HG02852 (cell line): ENCODE data around the gene TEX264.
"Not testable (repeated sequence)": the region's sequence is repeated elsewhere in the genome, so short reads cannot be mapped to it uniquely, and the experiment has no call there.

ENCODE experiments used
- ATAC-seq: cut with Tn5 transposase; IDR thresholded peaks from one replicate; pipeline ENCODE4 v1.9.1; 2021; ENCODE audit warnings: mild to moderate bottlenecking, moderate library complexity; ENCODE audit not compliant: unreplicated experiment

TEX264 gene

DNA sequence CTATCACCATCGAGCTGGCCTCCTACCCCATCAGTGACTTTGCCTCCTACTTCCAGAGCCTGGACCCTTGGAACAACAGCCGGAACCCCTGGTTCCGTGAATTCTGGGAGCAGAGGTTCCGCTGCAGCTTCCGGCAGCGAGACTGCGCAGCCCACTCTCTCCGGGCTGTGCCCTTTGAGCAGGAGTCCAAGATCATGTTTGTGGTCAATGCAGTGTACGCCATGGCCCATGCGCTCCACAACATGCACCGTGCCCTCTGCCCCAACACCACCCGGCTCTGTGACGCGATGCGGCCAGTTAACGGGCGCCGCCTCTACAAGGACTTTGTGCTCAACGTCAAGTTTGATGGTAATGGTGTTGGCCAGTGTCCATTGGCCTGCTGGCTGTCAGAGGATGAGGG is 41.9 kb downstream of the TEX264 start:
- no peak for ATAC-seq

DNA sequence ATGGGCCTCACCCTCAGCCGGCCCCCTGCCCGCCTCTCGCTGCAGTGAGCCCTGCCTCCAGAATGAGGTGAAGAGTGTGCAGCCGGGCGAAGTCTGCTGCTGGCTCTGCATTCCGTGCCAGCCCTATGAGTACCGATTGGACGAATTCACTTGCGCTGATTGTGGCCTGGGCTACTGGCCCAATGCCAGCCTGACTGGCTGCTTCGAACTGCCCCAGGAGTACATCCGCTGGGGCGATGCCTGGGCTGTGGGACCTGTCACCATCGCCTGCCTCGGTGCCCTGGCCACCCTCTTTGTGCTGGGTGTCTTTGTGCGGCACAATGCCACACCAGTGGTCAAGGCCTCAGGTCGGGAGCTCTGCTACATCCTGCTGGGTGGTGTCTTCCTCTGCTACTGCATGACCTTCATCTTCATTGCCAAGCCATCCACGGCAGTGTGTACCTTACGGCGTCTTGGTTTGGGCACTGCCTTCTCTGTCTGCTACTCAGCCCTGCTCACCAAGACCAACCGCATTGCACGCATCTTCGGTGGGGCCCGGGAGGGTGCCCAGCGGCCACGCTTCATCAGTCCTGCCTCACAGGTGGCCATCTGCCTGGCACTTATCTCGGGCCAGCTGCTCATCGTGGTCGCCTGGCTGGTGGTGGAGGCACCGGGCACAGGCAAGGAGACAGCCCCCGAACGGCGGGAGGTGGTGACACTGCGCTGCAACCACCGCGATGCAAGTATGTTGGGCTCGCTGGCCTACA is 44.4 kb downstream of the TEX264 start:
- no peak for ATAC-seq

DNA sequence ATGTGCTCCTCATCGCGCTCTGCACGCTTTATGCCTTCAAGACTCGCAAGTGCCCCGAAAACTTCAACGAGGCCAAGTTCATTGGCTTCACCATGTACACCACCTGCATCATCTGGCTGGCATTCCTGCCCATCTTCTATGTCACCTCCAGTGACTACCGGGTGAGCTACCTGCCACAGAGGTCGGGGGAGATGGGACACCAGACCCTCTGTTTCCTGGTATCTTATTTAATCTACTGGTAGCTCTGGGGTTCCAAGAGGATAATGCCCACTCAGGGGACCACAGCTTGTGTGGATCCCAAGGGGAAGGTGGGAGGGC is 44.9 kb downstream of the TEX264 start:
- no peak for ATAC-seq

DNA sequence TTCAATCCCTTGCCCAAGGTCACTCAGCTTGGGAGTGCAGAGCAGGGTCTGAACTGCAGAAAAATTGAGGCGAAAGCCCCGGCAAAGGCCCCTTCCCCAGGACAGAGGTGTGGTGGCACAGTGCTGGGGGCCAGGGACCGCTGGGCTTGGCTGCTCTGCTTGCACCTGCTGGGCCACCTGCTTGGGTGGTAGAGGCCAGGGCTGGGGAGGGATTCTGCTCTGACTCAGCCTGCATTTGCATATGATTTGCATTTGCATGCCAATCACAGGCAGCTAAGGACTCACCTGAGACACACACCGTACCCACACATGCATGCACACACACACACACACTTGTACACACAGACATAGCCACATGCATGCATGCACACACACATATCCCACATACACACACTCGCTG is 45.8 kb downstream of the TEX264 start:
- no peak for ATAC-seq

DNA sequence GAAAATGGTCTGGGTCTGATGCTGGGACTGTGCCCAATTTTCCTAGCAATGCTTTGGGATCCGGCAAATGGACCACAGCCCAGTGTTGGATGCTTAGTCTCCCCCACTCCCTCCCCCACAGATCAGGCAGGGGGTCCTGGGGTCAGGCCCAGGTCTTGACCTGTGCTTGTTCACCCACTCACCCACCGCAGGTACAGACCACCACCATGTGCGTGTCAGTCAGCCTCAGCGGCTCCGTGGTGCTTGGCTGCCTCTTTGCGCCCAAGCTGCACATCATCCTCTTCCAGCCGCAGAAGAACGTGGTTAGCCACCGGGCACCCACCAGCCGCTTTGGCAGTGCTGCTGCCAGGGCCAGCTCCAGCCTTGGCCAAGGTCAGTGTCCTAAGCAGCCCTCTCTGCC is 46.4 kb downstream of the TEX264 start:
- no peak for ATAC-seq

DNA sequence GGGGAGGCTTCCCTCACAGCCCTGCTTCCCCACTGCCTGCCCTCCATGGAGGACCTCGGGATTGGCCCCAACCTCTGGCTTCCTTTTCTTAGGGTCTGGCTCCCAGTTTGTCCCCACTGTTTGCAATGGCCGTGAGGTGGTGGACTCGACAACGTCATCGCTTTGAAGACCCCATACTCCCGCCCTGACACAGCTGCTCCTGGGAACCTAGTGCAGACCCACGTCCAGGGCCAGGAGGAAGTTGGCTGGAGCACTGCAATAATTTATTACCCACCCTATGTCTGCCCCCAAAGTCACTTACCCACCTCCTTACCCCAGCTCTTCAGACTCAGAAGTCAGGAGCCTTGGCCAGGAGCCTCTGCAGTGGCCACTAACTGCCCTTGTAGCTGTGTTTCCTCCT is 46.9 kb downstream of the TEX264 start:
- ATAC-seq = no peak

DNA sequence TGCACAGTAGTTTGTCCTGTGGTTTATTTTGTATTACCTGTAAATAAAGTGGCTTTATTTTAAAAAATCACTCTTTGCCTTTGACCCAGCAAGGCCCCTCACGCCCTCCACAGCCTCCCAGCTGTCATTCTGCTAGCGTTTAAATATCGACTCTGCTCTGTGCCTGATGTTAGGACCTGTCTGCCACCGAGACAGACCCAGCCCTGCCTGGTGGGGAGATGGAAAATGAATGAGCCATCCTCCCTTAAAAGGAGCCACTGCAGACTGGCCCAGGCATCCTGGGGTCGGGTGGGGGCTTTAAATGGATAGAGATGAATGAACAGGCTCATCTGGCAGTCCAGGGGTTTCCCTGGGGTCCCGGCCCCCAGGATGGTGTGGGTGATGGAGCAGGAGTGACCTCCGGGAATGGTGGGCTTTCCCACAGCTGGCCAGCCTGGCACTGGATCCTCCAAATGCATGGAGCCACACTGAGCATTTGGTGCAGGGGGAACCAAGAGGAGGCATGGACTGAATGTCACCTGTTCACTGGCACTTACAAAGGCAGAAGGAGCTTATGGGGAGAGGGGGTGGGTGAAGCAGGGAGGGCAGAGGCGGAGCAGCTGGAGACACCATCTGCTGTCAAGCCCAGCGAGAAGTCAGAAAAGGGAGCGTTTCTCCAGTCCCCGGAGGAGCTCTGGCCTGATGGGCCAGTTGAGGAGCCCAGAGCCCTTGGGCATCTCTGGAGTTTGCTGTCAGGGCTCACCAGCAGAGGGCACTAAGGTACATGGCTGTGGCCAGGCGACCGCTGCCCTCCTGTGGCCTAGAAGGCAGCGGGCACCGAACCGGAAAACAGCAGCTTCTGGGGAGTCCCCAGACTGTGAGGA is 47.7 kb downstream of the TEX264 start:
- ATAC-seq = no peak

DNA sequence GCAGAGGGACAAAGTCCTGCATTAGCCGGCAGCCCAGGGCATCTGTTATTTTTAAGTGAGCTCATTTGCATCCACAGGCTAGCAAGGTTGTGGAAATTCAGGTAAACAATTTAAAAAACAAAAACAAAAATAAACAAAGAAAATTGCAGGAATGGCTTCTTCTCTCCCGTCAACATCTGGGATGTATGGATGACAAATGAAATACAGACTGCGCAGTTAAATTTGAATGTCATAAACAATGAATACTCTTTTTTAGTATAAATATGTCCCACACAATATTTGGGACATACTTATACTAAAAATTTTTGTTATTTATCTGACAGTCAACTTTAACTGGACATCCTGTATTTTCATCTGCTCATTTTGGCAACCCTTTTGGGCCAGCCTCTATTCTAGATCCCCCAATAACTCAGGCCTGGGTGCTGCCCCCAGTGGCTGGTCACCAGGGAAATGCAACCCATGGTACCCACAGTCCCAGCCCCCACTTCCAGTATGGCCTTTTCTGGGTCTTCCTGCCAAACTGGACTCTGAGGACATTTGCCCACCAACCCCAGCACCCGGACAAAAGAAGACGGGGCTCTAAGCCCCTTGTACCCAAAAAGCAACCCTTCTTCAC is 48.5 kb downstream of the TEX264 start:
- no peak for ATAC-seq

DNA sequence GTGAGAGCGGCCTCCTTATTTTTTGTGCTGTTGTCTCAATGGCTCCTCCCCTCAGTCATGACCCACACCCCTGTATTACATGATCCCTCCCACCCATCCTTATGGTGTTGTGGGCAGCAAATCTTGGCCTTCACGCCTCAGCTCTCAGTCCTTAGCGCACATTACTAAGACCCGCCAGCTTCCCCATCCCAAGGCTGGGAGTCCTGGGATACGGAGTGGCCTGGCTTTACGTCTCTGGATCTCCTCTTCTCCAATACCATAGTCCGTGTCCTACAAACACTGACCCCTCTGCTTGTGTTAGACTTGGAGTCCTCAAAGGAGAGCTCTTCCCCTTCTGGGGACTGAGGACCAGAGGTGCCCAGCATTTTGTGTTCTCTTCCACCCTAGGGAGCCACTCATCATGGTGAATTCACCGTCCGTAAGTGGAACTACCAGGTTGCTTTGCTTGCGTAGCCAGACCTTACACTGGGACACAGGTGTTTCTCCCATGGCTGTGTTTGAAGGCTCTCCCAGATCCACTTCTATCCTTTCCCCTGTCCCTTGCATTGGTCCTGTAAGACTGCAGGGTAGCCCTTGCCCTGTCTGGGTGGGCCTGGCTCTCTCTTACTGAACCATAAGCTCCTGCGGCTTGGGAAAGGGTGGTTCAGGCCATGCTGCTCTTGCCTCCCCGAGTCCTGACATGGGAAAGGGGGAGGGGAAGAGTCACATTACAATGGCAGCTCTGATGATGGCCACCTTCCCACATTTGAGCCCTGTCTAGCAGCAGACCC is 49.4 kb downstream of the TEX264 start:
- ATAC-seq = no peak

DNA sequence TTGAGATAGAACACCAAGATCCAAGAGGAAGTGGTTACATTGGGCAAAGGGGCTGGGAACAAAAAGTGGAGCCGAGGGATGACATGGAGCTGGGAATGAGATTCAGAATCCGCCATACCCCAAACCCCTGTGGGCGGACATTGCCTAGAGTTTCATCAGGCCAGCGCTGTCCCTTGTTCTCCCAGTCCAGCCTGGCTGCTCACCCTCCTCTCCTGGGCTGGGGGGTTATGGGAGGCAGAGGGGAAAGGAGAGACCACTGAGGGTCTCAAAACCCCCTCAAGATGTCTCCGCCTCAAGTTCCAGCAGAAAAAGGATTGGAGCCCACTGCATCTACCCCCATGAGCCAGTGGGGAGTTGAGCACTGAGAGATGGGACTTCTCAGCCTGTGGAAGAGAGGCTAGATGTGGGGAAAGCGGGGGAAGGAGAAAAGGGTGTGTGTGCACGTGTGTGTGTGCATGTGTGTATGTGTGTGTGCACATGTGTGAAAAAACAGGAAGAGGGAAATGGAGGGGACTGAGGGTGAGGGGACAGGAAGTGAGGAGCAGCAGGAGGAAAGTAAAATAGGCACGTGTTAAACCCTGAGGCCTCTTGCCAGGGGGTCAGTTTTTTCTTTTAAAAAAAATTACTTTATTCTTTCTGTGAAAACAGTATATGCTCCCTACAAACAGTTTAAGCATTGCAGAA is 50.2 kb downstream of the TEX264 start:
- ATAC-seq = no peak

DNA sequence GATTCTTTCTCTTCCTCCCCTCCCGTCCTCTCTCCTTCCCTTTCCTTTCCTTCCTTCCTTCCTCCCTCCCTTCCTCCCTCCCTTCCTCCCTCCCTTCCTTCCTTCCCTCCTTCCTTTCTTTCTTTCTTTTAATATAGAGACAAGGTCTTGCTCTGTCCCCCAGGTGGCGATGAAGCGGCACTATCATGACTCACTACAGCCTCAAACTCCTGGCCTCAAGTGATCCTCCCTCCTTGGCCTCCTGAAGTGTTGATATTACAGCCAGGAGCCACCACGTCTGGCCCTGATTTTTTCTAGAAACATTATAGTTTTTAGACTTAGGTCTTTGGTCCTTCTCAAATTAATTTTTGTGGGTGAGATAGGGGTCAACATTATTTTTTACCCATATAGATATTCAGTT is 51.3 kb downstream of the TEX264 start:
- ATAC-seq = no peak

DNA sequence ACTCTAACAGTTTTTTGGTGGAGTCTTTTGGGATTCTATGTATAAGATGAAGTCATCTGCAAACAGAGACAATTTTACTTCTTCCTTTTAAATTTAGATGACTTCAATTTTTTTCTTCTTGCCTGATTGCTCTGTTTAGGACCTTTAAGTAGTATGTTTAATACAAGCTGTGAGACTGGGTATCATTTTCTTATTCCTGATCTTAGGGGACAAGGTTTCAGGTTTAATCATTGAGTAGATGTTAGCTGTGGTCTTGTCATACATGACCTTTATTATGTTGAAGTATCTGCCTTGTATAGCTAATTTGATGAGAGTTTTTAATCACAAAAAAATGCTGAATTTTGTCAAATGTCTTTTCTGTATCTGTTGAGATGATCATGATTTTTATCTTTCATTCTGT is 56.4 kb downstream of the TEX264 start:
- ATAC-seq = no peak

DNA sequence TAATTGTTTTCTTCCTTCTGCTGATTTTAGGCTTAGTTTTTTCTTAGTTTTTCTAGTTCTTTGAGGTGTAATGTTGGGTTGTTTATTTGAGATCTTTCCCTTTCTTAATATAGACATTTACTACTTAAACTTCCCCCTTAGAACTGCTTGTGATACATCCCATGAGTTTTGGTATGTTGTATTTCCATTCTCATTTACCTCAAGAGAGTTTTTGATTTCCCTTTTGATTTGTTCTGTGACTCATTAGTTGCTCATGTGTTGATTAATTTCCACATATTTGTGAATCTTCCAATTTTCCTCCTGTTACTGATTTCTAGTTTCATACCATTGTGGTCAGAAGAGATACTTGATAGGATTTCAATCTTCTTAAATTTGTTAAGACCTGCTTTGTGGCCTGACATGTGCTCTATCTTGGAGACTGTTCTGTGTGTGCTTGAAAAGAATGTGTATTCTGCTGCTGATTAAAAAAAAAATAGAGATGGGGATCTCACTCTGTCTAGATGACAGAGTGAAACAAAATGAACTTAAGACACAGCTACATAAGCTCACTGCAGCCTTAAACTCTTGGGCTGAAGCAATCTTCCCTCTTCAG is 58.1 kb downstream of the TEX264 start:
- no peak for ATAC-seq

DNA sequence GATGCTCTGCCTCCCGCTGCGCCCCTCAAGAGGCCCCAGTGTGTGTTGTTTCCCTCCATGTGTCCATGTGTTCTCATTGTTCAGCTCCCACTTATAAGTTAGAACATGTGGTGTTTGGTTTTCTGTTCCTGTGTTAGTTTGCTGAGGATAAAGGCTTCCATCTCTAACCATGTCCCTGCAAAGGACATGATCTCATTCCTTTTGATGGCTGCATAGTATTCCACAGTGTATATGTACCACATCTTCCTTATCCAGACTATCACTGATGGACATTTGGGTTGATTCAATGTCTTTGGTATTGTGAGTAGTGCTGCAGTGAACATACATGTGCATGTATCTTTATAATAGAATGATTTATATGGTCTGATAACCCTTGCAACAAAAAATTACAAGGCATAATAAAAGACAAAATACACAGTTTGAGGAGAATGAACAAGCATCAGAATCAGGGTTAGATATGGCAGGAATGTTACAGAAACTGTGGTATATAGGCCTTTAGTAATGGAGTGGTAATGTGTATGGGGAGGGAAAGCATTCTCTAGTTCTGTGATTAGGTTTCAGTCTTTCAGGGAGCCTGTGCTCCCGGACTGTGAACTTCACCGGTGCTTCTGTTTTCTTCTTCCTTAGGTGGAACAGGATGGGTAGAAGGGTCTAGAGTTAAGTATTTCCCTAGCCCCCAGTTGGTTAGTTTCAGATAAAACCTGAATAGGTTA is 63.0 kb downstream of the TEX264 start:
- no peak for ATAC-seq

DNA sequence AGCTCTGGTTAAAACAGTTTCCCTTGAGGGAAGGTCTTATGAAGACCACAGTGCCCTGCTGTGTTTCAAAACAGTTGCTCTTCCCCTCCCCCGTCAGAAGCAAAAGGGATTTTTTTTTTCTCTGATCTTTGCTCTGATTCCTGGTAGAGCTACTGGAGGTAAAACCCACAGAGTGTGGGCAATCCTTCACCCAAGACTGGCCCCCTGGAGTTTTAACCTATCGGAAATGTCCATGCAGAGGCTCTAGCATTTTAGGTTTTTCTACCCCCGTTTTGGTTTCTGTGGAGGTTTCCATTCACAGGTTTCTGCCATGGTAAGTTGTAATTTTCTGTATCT is 63.5 kb downstream of the TEX264 start:
- no peak for ATAC-seq

DNA sequence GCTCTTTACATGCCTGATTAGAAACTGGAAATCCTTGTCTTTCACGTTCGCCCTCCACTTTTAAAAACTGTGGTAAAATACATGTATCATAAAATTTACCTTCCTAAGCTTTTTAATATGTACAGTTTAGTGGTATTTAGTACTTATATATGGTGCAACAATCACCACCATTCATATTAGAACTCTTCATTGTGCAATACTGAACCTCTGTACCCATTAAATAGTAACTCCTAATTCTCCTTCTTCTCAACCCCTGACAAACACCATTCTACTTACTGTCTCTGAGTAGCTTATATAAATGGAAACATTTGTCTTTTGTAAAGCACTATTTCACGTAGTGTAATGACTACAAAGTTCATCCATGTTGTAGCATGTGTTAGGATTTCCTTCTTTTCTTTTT is 64.0 kb downstream of the TEX264 start:
- ATAC-seq = no peak

DNA sequence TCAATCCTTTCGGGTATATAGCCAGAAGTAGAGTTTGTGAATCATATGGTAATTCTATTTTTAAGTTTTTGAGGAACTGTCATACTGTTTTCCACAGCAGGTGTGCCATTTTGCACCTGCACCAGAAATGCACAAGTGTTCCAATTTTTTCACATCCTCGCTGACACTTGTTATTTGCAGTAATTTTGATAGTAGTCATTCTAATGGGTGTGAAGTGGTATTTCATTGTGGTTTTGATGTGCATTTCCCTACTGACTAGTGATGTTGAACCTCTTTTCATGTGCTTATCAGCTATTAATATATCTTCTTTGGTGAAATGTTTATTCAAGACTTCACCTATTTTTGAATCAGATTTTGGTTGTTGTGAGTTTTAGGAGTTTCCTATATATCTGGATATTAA is 64.9 kb downstream of the TEX264 start:
- ATAC-seq = no peak

DNA sequence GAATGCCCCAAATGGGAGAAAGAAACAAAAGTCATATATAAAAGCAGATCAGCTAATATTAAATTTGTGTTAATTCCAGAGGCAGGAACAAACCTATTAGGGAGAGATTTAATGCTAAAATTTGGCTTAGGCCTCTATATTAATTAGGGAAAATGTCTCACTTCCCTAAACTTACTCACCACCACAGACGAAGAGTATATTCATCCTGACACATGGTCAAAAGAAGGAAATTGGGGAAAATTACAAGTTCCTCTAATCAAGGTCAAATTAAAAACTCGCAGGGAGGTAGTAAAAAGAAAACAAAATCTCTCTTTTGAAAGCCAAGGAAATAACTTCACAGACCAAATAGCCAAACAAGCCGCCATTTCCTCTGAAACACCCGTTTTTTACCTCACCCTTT is 68.1 kb downstream of the TEX264 start:
- no peak for ATAC-seq

DNA sequence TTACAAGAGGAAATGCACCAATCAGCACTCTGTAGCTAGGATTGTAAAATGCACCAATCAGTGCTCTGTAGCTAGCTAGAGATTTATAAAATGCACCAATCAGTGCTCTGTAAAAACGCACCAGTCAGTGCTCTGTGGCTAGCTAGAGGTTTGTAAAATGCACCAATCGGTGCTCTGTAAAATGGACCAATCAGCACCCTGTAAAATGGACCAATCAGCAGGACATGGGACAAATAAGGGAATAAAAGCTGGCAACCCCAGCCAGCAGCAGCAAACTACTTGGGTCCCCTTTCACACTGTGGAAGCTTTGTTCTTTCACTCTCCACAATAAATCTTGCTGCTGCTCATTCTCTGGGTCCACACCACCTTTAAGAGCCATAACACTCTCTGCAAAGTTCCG is 71.3 kb downstream of the TEX264 start:
- not testable (repeated sequence) for ATAC-seq

DNA sequence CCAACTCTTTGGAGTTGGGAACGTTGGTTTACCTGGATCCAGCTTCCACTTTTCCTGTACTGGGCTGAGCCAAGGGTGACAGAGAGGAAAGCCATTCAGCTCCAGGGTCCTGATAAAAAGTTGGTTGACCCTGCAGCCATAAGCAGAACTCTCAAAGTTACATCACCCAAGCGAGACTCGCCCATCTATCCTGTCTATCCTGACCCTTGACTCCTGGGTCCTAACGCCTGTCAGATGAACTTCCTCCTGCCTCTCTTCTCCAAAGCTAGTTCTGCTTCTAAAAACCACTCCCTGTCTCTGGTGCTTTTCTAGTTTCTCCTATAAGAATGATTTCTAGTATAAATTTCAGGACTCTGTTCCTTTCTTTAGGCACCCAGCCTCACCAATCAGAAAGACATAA is 71.9 kb downstream of the TEX264 start:
- ATAC-seq = not testable (repeated sequence)
